IPS-NIHi7 (cell line): ENCODE measurements around the gene ALPP.
"Not testable (repeated sequence)": the region's sequence is repeated elsewhere in the genome, so short reads cannot be mapped to it uniquely, and the experiment has no call there.

Experiments
- DNase-seq: peaks from one replicate; pipeline ENCODE4 v3.0.0; 2012; ENCODE audit warnings: mixed read lengths; ENCODE audit errors: extremely low spot score

ALPP gene

GRCh38 chr2:232378735-232379151 is at the start of gene ALPP:
Gene ALPP, plus strand, starts transcription at chr2:232378751. Its CDS starts 52 bp downstream, at chr2:232378803.
- not testable (repeated sequence) for DNase-seq

GRCh38 chr2:232329716-232330067 is 48.9 kb upstream of the ALPP start:
- DNase-seq, result no peak

GRCh38 chr2:232330068-232330999 is 48.2 kb upstream of the ALPP start:
- peak; percentile 63 for DNase-seq

- not testable (repeated sequence) for DNase-seq
These were observed 47.5 kb upstream of the ALPP start for GRCh38 chr2:232331061-232331460.

GRCh38 chr2:232331641-232332040 is 46.9 kb upstream of the ALPP start:
- DNase-seq, result not testable (repeated sequence)

GRCh38 chr2:232332244-232332939 is 46.2 kb upstream of the ALPP start:
- DNase-seq, result not testable (repeated sequence)

- no peak for DNase-seq
These were observed 45.7 kb upstream of the ALPP start for GRCh38 chr2:232332940-232333259.

GRCh38 chr2:232333361-232334135 is 45.0 kb upstream of the ALPP start:
- peak; percentile 59 for DNase-seq

GRCh38 chr2:232334136-232334884 is 44.2 kb upstream of the ALPP start:
- not testable (repeated sequence) for DNase-seq

GRCh38 chr2:232334885-232335205 is 43.7 kb upstream of the ALPP start:
- not testable (repeated sequence) for DNase-seq

- not testable (repeated sequence) for DNase-seq
These were observed 43.2 kb upstream of the ALPP start for GRCh38 chr2:232335206-232335858.

- DNase-seq, result no peak
These were observed 42.7 kb upstream of the ALPP start for GRCh38 chr2:232335859-232336215.

GRCh38 chr2:232336241-232336736 is 42.3 kb upstream of the ALPP start:
- DNase-seq, result no peak

GRCh38 chr2:232336981-232337720 is 41.4 kb upstream of the ALPP start:
- no peak for DNase-seq

- DNase-seq, result not testable (repeated sequence)
These were observed 40.3 kb upstream of the ALPP start for GRCh38 chr2:232338094-232338758.

GRCh38 chr2:232338759-232339106 is 39.8 kb upstream of the ALPP start:
- no peak for DNase-seq

GRCh38 chr2:232339121-232340081 is 39.1 kb upstream of the ALPP start:
- DNase-seq, result no peak

GRCh38 chr2:232340171-232340935 is 38.2 kb upstream of the ALPP start:
- DNase-seq, result no peak
